K562 (cell line): Measurements from ENCODE around the gene CAPN5. TPM values are rescaled to one million over a fixed set of nuclear protein-coding genes. Genes with fewer than 3 reads are reported as not detected.

Source experiments
- ATF1 ChIP-seq, 2 experiments: fragments of 450-650 bp in 1 of 2; IDR thresholded peaks; 2 replicates each; pipeline ENCODE4 v1.6.1; 2016; ENCODE audit warnings: missing compliant biosample characterization in 1 of 2, missing genetic modification characterization in 1 of 2
- EGR1 ChIP-seq: fragments of 450-650 bp; conservative IDR thresholded peaks from 2 replicates; pipeline ENCODE4 v1.6.1; 2017; ENCODE audit warnings: mild to moderate bottlenecking
- GTF2F1 ChIP-seq: IDR thresholded peaks from 2 replicates; pipeline ENCODE4 v1.6.1; 2011; ENCODE audit warnings: low read depth, low read length, improper control_type of control experiment
- KAT2B ChIP-seq: IDR thresholded peaks from one replicate; pipeline ENCODE4 v1.6.1; 2012; ENCODE audit warnings: low read depth, mild to moderate bottlenecking, control low read depth, inconsistent platforms, low read length, moderate library complexity
- KAT8 ChIP-seq: fragments of 450-650 bp; IDR thresholded peaks from 2 replicates; pipeline ENCODE4 v1.6.1; 2016; ENCODE audit warnings: low read depth, mild to moderate bottlenecking
- KDM5B ChIP-seq: fragments of 200-600 bp; sonication (generic); IDR thresholded peaks from 2 replicates; pipeline ENCODE4 v1.6.1; 2012; ENCODE audit warnings: low read depth, mild to moderate bottlenecking, moderate library complexity, low read length, control low read depth, inconsistent platforms; ENCODE audit not compliant: insufficient replicate concordance
- MAZ ChIP-seq, 2 experiments: fragments of 450-650 bp in 1 of 2; sonication (generic) in 1 of 2; formaldehyde crosslinking; IDR thresholded peaks in 1 of 2; conservative IDR thresholded peaks in 1 of 2; 2 replicates each; pipeline versions ENCODE4 v1.4.0 to v1.5.0; 2020; ENCODE audit warnings: mild to moderate bottlenecking in 1 of 2, missing genetic modification reagents in 1 of 2
- MEF2D ChIP-seq: conservative IDR thresholded peaks from 2 replicates; pipeline ENCODE4 v1.6.1; 2016; ENCODE audit warnings: low read depth, missing genetic modification characterization, missing compliant biosample characterization
- SAP30 ChIP-seq: fragments of 200-600 bp; sonication (generic); IDR thresholded peaks from 2 replicates; pipeline ENCODE4 v1.6.1; 2012; ENCODE audit warnings: borderline replicate concordance, low read depth, mild to moderate bottlenecking, moderate library complexity, low read length, control low read depth, inconsistent platforms; ENCODE audit not compliant: insufficient read depth, poor library complexity, severe bottlenecking
- SETDB1 ChIP-seq: IDR thresholded peaks from one replicate; pipeline ENCODE4 v1.6.1; 2012; ENCODE audit warnings: low read length, control low read depth, inconsistent platforms
- TAL1 ChIP-seq: fragments of 450-650 bp; IDR thresholded peaks from 2 replicates; pipeline ENCODE4 v1.6.1; 2016; ENCODE audit warnings: mild to moderate bottlenecking
- YBX1 ChIP-seq: fragments of 450-650 bp; IDR thresholded peaks from 2 replicates; pipeline ENCODE4 v1.7.1; 2016; ENCODE audit warnings: mild to moderate bottlenecking
- ZNF589 ChIP-seq: fragments of 200-800 bp; sonication (Bioruptor generic); IDR thresholded peaks from 2 replicates; pipeline ENCODE4 v1.6.1; 2016; ENCODE audit warnings: low read depth, missing genetic modification characterization, missing compliant biosample characterization
- polyA plus RNA-seq, 8 experiments: library from polyadenylated mRNA; depleted of rRNA in 4 of 8; stranded (reverse) in 5 of 8; unstranded in 3 of 8; fragments of >200 nt; fragmentation: Nextera tagmentation in 2 of 8; fragmentation: Illumina TruSeq in 1 of 8; extraction: Ambion mirVana in 2 of 8; extraction: Trizol in 1 of 8; gene quantifications; 2 replicates each; pipeline versions ENCODE4 v1.2.1 to v1.2.3, GENCODE V29; 2011 to 2014; ENCODE audit warnings: inconsistent platforms in 1 of 8, missing spikeins in 1 of 8
- total RNA-seq, 7 experiments: library from RNA; depleted of rRNA in 6 of 7; stranded (reverse); fragments of >200 nt in 6 of 7; fragmentation: Illumina TruSeq in 2 of 7; extraction: Trizol in 2 of 7; gene quantifications; 2 replicates each; pipeline versions ENCODE4 v1.2.1 to v1.2.3, GENCODE V29; 2011 to 2021; ENCODE audit warnings: low replicate concordance in 1 of 7
- TF ChIP-seq, protein P1 (sequence below), 2 experiments: fragments of 450-650 bp; IDR thresholded peaks; 2 replicates each; pipeline ENCODE4 v1.6.1; 2016; ENCODE audit warnings: mild to moderate bottlenecking in 2 of 2, borderline replicate concordance in 1 of 2, low read depth in 1 of 2, moderate library complexity in 1 of 2
- TF ChIP-seq, protein P2 (sequence below), 2 experiments: IDR thresholded peaks; 2 replicates each; pipeline ENCODE4 v1.6.1; 2012; ENCODE audit warnings: improper control_type of control experiment in 2 of 2, low read depth in 2 of 2, low read length in 2 of 2, borderline replicate concordance in 1 of 2
- TF ChIP-seq, protein P3 (sequence below): fragments of 250-450 bp; sonication (Bioruptor Pico); IDR thresholded peaks from 2 replicates; pipeline ENCODE4 v1.8.0; 2021; ENCODE audit warnings: borderline replicate concordance, mild to moderate bottlenecking, moderate library complexity; ENCODE audit not compliant: poor library complexity, severe bottlenecking

Gene CAPN5
- total and polyA plus RNA-seq, 9 of the 15 experiments (the other 6 are each of a cell fraction or from before 2014, with no cell fraction given): 0.04 to 0.44 (median 0.14) TPM; not detected in 2

DNA sequence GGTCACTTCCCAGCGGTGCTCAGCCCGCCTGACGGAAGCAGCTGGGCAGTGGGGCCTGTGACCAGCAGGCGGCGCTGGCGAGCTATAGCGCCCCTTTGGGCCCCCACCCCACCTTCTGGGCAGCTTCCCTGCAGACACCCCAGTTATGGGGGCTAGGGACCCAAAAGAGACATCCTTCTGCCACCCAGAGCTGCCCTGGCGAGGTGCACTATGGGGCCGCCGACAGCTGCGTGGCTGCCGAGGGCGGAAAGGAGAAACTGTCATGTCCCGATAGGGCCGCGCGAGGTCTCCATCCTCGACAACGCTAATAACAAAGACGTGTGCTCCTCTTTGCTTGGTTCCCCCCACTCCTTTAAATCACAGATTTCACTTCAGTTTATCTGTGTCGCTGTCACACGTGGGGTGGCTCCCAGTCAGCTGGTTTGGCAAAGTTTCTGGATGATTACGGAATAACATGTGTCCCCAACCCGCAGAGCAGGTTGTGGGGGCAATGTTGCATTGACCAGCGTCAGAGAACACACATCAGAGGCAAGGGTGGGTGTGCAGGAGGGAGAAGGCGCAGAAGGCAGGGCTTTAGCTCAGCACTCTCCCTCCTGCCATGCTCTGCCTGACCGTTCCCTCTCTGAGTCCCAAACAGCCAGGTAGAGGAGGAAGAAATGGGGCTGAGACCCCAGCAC is 60.6 kb downstream of the CAPN5 start (continued):
- TF ChIP-seq TAL1: no peak
- no peak for TF ChIP-seq GTF2F1
- no peak for TF ChIP-seq KAT8
- TF ChIP-seq KAT2B: no peak
- TF ChIP-seq, protein P1, sequence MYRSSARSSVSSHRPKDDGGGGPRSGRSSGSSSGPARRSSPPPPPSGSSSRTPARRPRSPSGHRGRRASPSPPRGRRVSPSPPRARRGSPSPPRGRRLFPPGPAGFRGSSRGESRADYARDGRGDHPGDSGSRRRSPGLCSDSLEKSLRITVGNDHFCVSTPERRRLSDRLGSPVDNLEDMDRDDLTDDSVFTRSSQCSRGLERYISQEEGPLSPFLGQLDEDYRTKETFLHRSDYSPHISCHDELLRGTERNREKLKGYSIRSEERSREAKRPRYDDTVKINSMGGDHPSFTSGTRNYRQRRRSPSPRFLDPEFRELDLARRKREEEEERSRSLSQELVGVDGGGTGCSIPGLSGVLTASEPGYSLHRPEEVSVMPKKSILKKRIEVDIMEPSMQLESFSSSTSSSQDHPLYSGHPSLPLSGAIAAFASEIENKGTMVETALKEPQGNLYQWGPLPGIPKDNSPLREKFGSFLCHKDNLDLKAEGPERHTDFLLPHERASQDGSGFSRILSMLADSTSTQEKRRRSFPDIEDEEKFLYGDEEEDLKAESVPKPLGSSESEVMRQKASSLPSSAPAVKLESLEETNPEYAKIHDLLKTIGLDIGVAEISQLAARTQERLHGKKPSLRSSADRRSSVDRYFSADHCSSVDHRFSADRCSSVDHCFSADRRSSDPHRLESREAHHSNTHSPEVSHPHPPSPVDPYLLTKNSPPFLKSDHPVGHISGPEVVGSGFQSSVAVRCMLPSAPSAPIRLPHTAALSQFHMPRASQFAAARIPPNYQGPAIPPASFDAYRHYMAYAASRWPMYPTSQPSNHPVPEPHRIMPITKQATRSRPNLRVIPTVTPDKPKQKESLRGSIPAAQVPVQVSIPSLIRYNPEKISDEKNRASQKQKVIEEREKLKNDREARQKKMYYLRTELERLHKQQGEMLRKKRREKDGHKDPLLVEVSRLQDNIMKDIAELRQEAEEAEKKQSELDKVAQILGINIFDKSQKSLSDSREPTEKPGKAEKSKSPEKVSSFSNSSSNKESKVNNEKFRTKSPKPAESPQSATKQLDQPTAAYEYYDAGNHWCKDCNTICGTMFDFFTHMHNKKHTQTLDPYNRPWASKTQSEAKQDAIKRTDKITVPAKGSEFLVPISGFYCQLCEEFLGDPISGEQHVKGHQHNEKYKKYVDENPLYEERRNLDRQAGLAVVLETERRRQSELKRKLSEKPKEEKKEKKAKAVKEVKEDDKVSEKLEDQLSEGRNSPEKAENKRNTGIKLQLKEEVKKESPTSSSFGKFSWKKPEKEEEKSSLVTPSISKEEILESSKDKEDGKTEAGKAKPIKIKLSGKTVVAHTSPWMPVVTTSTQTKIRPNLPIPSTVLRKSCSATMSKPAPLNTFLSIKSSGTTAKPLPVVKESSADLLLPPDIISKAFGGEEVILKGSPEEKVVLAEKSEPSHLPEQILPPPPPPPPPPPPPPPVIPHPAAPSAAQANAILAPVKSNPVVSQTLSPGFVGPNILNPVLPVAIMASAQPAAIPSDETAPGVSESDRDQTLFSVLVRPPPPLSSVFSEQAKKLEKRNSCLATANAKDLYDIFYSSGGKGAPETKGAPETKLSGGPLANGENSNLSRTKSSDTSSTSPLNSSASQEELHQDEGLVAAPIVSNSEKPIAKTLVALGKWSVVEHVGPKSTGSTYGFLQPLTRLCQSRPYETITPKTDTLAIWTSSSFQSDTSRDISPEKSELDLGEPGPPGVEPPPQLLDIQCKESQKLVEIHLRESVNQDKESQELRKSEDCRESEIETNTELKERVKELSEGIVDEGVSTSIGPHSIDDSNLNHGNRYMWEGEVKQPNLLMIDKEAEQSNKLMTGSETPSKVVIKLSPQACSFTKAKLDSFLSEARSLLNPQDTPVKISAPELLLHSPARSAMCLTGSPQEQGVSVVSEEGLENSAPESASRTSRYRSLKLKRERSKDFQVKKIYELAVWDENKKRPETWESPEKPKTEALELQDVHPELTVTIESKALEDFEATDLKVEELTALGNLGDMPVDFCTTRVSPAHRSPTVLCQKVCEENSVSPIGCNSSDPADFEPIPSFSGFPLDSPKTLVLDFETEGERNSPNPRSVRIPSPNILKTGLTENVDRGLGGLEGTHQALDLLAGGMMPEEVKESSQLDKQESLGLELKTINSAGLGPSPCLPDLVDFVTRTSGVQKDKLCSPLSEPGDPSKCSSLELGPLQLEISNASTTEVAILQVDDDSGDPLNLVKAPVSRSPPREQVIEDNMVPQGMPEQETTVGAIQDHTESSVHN (IDR thresholded peaks at IDR 0.05; ENCODE audit: borderline replicate concordance in 1 of 2, low read depth in 1 of 2): no peak
- TF ChIP-seq, protein P2, sequence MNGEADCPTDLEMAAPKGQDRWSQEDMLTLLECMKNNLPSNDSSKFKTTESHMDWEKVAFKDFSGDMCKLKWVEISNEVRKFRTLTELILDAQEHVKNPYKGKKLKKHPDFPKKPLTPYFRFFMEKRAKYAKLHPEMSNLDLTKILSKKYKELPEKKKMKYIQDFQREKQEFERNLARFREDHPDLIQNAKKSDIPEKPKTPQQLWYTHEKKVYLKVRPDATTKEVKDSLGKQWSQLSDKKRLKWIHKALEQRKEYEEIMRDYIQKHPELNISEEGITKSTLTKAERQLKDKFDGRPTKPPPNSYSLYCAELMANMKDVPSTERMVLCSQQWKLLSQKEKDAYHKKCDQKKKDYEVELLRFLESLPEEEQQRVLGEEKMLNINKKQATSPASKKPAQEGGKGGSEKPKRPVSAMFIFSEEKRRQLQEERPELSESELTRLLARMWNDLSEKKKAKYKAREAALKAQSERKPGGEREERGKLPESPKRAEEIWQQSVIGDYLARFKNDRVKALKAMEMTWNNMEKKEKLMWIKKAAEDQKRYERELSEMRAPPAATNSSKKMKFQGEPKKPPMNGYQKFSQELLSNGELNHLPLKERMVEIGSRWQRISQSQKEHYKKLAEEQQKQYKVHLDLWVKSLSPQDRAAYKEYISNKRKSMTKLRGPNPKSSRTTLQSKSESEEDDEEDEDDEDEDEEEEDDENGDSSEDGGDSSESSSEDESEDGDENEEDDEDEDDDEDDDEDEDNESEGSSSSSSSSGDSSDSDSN (IDR thresholded peaks at IDR 0.05; ENCODE audit: borderline replicate concordance in 1 of 2, low read depth in 2 of 2, low read length in 2 of 2): no peak
- no peak for TF ChIP-seq MEF2D (tag)
- peak; percentile 95 to 96 for TF ChIP-seq MAZ (CRISPR knock-in tag; conservative IDR thresholded peaks at IDR 0.05 in 1 of 2, IDR thresholded peaks at IDR 0.05 in 1 of 2)
- no peak for TF ChIP-seq KDM5B
- no peak for TF ChIP-seq SAP30
- TF ChIP-seq SETDB1: no peak
- TF ChIP-seq, protein P3, sequence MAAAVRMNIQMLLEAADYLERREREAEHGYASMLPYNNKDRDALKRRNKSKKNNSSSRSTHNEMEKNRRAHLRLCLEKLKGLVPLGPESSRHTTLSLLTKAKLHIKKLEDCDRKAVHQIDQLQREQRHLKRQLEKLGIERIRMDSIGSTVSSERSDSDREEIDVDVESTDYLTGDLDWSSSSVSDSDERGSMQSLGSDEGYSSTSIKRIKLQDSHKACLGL (CRISPR knock-in tag): no peak
- TF ChIP-seq ATF1 (CRISPR knock-in tag; IDR thresholded peaks at IDR 0.05): no peak
- TF ChIP-seq ATF1 (tag; IDR thresholded peaks at IDR 0.05): peak; percentile 53
- no peak for TF ChIP-seq ZNF589 (CRISPR knock-in tag)
- no peak for TF ChIP-seq YBX1
- TF ChIP-seq EGR1: no peak
